A549 (cell line): ENCODE measurements around the gene MCTS1. TPM values are rescaled to one million over a fixed set of nuclear protein-coding genes. Genes with fewer than 3 reads are reported as not detected.

Experiments
- ATAC-seq, 2 experiments: fragments of 200-7000 bp in 1 of 2; fragments of >200 bp in 1 of 2; cut with Nextera tagmentation in 1 of 2; cut with Tn5 transposase in 1 of 2; 3 replicates each; pipeline versions ENCODE4 v1.8.0 to v1.9.1; 2018 to 2020; ENCODE audit warnings: mild to moderate bottlenecking in 1 of 2, moderate library complexity in 1 of 2
- CTCF ChIA-PET: fragments of 300-600 bp; sonication (Branson Sonifier 250); formaldehyde crosslinking; extraction: SDS; loops from one replicate; lab custom pipeline; 2021; ENCODE audit warnings: antibody characterized with exemption, inconsistent platforms; lab: Yijun Ruan, JAX
- POLR2A ChIA-PET: fragments of 350-600 bp; formaldehyde crosslinking; extraction: SDS; loops from one replicate; lab custom pipeline; 2021; ENCODE audit warnings: antibody characterized with exemption, inconsistent platforms; lab: Yijun Ruan, JAX
- DNase-seq, 2 experiments: peaks; one replicate each; pipeline versions ENCODE4 v3.0.0 to v3.0.0-alpha.2; 2011 to 2016; ENCODE audit warnings: low read depth in 1 of 2, low spot score in 1 of 2
- FAIRE-seq: peaks from 2 replicates; lab custom pipeline; 2011; peaks lifted over from hg19 to GRCh38; lab: Jason Lieb, UNC
- H3K27ac ChIP-seq, 2 experiments: fragments of >200 bp; sonication (Bioruptor Twin); formaldehyde crosslinking; 3 replicates each; pipeline ENCODE4 v1.5.1; 2016 to 2017
- H3K4me1 ChIP-seq: fragments of >200 bp; sonication (Bioruptor Twin); formaldehyde crosslinking; 3 replicates; pipeline ENCODE4 v1.6.1; 2016
- H3K4me2 ChIP-seq: fragments of >200 bp; sonication (Bioruptor Twin); formaldehyde crosslinking; 3 replicates; pipeline ENCODE4 v1.6.1; 2016
- H3K4me3 ChIP-seq: fragments of >200 bp; sonication (Bioruptor Twin); formaldehyde crosslinking; 3 replicates; pipeline ENCODE4 v1.5.1; 2016
- H3K9me3 ChIP-seq: fragments of >200 bp; sonication (Bioruptor Twin); formaldehyde crosslinking; 3 replicates; pipeline ENCODE4 v1.6.1; 2016
- BCL3 ChIP-seq: fragments of >200 bp; sonication (Bioruptor Twin); formaldehyde crosslinking; IDR thresholded peaks from 3 replicates; pipeline ENCODE4 v1.6.1; 2016
- CBX8 ChIP-seq: fragments of 200-600 bp; sonication (generic); IDR thresholded peaks from 2 replicates; pipeline ENCODE4 v1.6.1; 2016
- CHD2 ChIP-seq: fragments of 150-350 bp; IDR thresholded peaks from 2 replicates; pipeline ENCODE4 v1.6.1; 2014; ENCODE audit warnings: low read length; ENCODE audit not compliant: partially characterized antibody
- EHMT2 ChIP-seq: fragments of 200-600 bp; sonication (generic); IDR thresholded peaks from 2 replicates; pipeline ENCODE4 v1.6.1; 2016; ENCODE audit warnings: antibody characterized with exemption, low read depth, mild to moderate bottlenecking, moderate library complexity
- ELK1 ChIP-seq: fragments of 150-350 bp; IDR thresholded peaks from 2 replicates; pipeline ENCODE4 v1.6.1; 2014; ENCODE audit warnings: low read depth, mild to moderate bottlenecking, low read length
- EP300 ChIP-seq, 2 experiments: fragments of >200 bp; sonication (Bioruptor Twin); formaldehyde crosslinking; IDR thresholded peaks; 2 replicates in 1 of 2; 3 replicates in 1 of 2; pipeline ENCODE4 v1.6.1; 2016 to 2017
- FOXS1 ChIP-seq: fragments of 250-450 bp; sonication (Bioruptor Pico); IDR thresholded peaks from 2 replicates; pipeline ENCODE4 v1.5.0; 2020; ENCODE audit warnings: mild to moderate bottlenecking, moderate library complexity
- GATA3 ChIP-seq: IDR thresholded peaks from 2 replicates; pipeline ENCODE4 v1.6.1; 2012; ENCODE audit warnings: borderline replicate concordance
- HOXA7 ChIP-seq: fragments of 250-450 bp; sonication (Bioruptor Pico); IDR thresholded peaks from 2 replicates; pipeline ENCODE4 v1.5.0; 2020; ENCODE audit warnings: mild to moderate bottlenecking, moderate library complexity
- JUN ChIP-seq, 2 experiments: fragments of >200 bp; sonication (Bioruptor Twin); formaldehyde crosslinking; IDR thresholded peaks; 2 replicates in 1 of 2; 3 replicates in 1 of 2; pipeline ENCODE4 v1.6.1; 2016 to 2017
- KDM1A ChIP-seq: fragments of 200-600 bp; sonication (generic); IDR thresholded peaks from 2 replicates; pipeline ENCODE4 v1.6.1; 2016; ENCODE audit warnings: low read depth, mild to moderate bottlenecking
- KDM5A ChIP-seq: fragments of 200-600 bp; sonication (generic); IDR thresholded peaks from 2 replicates; pipeline ENCODE4 v1.6.1; 2016; ENCODE audit warnings: antibody characterized with exemption, mild to moderate bottlenecking
- MAFK ChIP-seq: fragments of 450-650 bp; IDR thresholded peaks from 2 replicates; pipeline ENCODE4 v1.6.1; 2014; ENCODE audit not compliant: partially characterized antibody
- MAZ ChIP-seq: fragments of 150-350 bp; IDR thresholded peaks from 2 replicates; pipeline ENCODE4 v1.6.1; 2014; ENCODE audit warnings: antibody characterized with exemption, low read depth, low read length, borderline replicate concordance
- NFE2L2 ChIP-seq: fragments of 150-350 bp; conservative IDR thresholded peaks from 2 replicates; pipeline ENCODE4 v1.6.1; 2014; ENCODE audit warnings: low read length
- NPAS2 ChIP-seq: fragments of 250-450 bp; sonication (Bioruptor Pico); IDR thresholded peaks from 2 replicates; pipeline ENCODE4 v1.8.0; 2022; ENCODE audit warnings: mild to moderate bottlenecking, moderate library complexity, borderline replicate concordance
- NR3C1 ChIP-seq: fragments of >200 bp; sonication (Bioruptor Twin); formaldehyde crosslinking; IDR thresholded peaks from 3 replicates; pipeline ENCODE4 v1.6.1; 2017
- PBX3 ChIP-seq: IDR thresholded peaks from 2 replicates; pipeline ENCODE4 v1.6.1; 2012
- TFCP2L1 ChIP-seq: fragments of 250-450 bp; sonication (Bioruptor Pico); IDR thresholded peaks from 2 replicates; pipeline ENCODE4 v1.5.0; 2021; ENCODE audit warnings: mild to moderate bottlenecking
- USF2 ChIP-seq: fragments of 450-650 bp; IDR thresholded peaks from 2 replicates; pipeline ENCODE4 v1.6.1; 2014; ENCODE audit warnings: antibody characterized with exemption
- ZC3H11A ChIP-seq: fragments of 450-650 bp; IDR thresholded peaks from 2 replicates; pipeline ENCODE4 v1.6.1; 2014; ENCODE audit warnings: antibody characterized with exemption, mild to moderate bottlenecking
- ZFP36 ChIP-seq: fragments of 450-650 bp; IDR thresholded peaks from 2 replicates; pipeline ENCODE4 v1.6.1; 2014; ENCODE audit warnings: borderline replicate concordance; ENCODE audit not compliant: partially characterized antibody
- ZSCAN20 ChIP-seq: fragments of 250-450 bp; sonication (Bioruptor Pico); IDR thresholded peaks from 2 replicates; pipeline ENCODE4 v1.8.0; 2022; ENCODE audit warnings: mild to moderate bottlenecking, moderate library complexity
- WGBS: methylation state at CpG from one replicate; pipeline ENCODE4 v1.1.6; 2017; ENCODE audit errors: missing lambda C conversion rate; 5-methylcytosine and 5-hydroxymethylcytosine counted together
- polyA plus RNA-seq, 4 experiments: library from polyadenylated mRNA; depleted of rRNA in 3 of 4; stranded (reverse); fragments of >200 nt; fragmentation: RNase III in 1 of 4; extraction: RNeasy Plus Mini Kit Qiagen cat#74134 plus additional on column Dnase treatment in 1 of 4; gene quantifications; 2 replicates in 3 of 4; 3 replicates in 1 of 4; pipeline ENCODE4 v1.2.3, GENCODE V29; 2011 to 2017
- TF ChIP-seq, protein P1 (sequence below): fragments of 200-600 bp; sonication (generic); IDR thresholded peaks from 2 replicates; pipeline ENCODE4 v1.6.1; 2016; ENCODE audit warnings: antibody characterized with exemption, mild to moderate bottlenecking, moderate library complexity

The MCTS1 gene
- polyA plus RNA-seq, 2 of the 4 experiments (the other 2 are of a cell fraction): 94.5 to 163 TPM

- DNase-seq (no peak), ATAC-seq (no peak), FAIRE-seq (no peak)
- ChIA-PET POLR2A (no interaction called here), CTCF (no interaction called here)
- 83% methylated on average over 1 of the region's 1 CpG for WGBS
- Histone ChIP-seq H3K27ac (no peak overlapping the region), H3K4me2 (no peak overlapping the region), H3K4me1 (peaks cover 14% of the 10 kb centered on the region), H3K9me3 (no peaks in the 10 kb centered on the region), H3K4me3 (no peak overlapping the region)
- TF ChIP-seq HOXA7 (no peak), NR3C1 (no peak), ZSCAN20 (no peak), JUN (IDR thresholded peaks at IDR 0.05) (no peak)
- TF ChIP-seq, protein P1, sequence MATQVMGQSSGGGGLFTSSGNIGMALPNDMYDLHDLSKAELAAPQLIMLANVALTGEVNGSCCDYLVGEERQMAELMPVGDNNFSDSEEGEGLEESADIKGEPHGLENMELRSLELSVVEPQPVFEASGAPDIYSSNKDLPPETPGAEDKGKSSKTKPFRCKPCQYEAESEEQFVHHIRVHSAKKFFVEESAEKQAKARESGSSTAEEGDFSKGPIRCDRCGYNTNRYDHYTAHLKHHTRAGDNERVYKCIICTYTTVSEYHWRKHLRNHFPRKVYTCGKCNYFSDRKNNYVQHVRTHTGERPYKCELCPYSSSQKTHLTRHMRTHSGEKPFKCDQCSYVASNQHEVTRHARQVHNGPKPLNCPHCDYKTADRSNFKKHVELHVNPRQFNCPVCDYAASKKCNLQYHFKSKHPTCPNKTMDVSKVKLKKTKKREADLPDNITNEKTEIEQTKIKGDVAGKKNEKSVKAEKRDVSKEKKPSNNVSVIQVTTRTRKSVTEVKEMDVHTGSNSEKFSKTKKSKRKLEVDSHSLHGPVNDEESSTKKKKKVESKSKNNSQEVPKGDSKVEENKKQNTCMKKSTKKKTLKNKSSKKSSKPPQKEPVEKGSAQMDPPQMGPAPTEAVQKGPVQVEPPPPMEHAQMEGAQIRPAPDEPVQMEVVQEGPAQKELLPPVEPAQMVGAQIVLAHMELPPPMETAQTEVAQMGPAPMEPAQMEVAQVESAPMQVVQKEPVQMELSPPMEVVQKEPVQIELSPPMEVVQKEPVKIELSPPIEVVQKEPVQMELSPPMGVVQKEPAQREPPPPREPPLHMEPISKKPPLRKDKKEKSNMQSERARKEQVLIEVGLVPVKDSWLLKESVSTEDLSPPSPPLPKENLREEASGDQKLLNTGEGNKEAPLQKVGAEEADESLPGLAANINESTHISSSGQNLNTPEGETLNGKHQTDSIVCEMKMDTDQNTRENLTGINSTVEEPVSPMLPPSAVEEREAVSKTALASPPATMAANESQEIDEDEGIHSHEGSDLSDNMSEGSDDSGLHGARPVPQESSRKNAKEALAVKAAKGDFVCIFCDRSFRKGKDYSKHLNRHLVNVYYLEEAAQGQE: no peak
Measured at GRCh38 chrX:120564925-120565324, 39.0 kb upstream of the MCTS1 start.

DNA sequence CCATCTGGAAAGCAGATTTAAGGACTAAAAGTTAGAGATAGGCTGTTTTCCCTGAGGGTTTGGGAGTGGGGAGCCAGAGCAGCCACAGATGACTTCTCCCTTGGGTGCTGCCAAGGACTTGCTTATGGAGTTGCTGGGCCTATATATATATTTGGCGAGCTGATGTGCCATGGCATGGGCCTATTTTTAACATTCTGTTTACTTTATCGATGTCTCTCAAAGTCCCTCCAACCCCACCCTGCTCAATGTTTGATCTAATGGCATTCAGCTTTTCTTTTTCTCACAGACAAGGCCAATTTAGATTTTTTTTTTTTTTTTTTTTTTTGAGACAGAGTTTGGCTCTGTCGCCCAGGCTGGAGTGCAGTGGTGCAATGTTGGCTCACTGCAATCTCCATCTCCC, 37.1 kb upstream of the MCTS1 start:
- DNase-seq: no peak
- no peaks in the 10 kb centered on the region for H3K9me3 ChIP-seq
- H3K4me2 ChIP-seq: no peak overlapping the region
- POLR2A ChIA-PET: no interaction called here
- CTCF ChIA-PET: no interaction called here
- FAIRE-seq: no peak
- WGBS: 96% methylated on average over 3 of the region's 3 CpGs
- TF ChIP-seq KDM5A (no peak), TFCP2L1 (CRISPR knock-in tag) (no peak), CHD2 (no peak), MAZ (no peak), ELK1 (no peak), ZC3H11A (no peak), NFE2L2 (no peak)
- peaks cover 14% of the 10 kb centered on the region for H3K4me1 ChIP-seq
- no peak for ATAC-seq
- H3K4me3 ChIP-seq: no peak overlapping the region
- H3K27ac ChIP-seq: no peak overlapping the region

DNA sequence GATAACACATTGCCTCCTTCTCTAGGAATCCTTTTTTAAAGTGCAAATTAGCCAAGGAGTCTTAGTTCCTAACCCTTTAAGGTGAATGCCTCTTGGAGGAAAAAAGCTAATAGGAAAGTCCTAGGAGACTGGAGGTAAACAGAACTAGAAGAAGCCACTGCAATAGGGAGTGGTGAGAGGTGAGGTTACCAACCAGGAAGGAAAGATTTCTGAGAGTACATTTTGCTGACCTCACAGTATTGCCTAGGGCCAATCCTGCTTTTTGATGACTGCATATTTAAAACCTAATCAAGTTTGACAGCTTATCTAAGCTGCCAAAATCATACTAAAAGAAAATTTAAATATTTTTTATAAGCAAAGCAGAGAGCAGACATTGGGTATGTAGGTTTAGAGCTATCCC, 35.9 kb upstream of the MCTS1 start:
- Histone ChIP-seq H3K4me1 (peaks cover 7% of the 10 kb centered on the region), H3K27ac (no peak overlapping the region), H3K4me3 (no peak overlapping the region), H3K4me2 (no peak overlapping the region), H3K9me3 (no peaks in the 10 kb centered on the region)
- ChIA-PET POLR2A (no interaction called here), CTCF (no interaction called here)
- FAIRE-seq (no peak), DNase-seq (no peak), ATAC-seq (no peak)
- no peak for TF ChIP-seq GATA3
- TF ChIP-seq MAFK: peak; percentile 78

DNA sequence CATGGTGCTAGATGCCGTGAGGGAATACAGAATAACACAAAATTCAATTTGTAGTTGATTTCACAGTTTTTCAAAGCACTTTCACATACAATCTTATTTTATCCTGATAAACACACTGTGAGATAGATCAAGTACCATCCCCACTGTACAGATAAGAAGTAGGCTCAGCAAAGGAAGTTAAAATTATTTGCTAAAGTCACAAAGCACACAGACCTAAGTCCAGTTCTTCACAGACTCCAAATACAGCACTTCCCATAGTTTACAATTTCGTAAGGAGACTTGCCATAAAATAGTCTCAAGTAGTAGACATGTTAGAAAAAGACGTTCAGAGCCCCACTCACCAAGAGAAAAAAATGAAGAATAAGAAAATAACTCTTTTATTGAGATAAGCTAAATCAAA, 35.3 kb upstream of the MCTS1 start:
- ChIA-PET CTCF (no interaction called here), POLR2A (no interaction called here)
- Histone ChIP-seq H3K4me2 (no peak overlapping the region), H3K4me3 (no peak overlapping the region), H3K9me3 (no peaks in the 10 kb centered on the region), H3K27ac (no peak overlapping the region), H3K4me1 (peaks cover 5% of the 10 kb centered on the region)
- FAIRE-seq (no peak), DNase-seq (no peak), ATAC-seq (no peak)
- WGBS: 44% methylated on average over 3 of the region's 3 CpGs
- TF ChIP-seq EHMT2 (no peak), CBX8 (no peak), KDM1A (no peak), MAZ (no peak), BCL3 (no peak), PBX3 (no peak), EP300 (IDR thresholded peaks at IDR 0.05) (no peak), USF2 (no peak), MAFK (no peak), NPAS2 (CRISPR knock-in tag) (no peak), FOXS1 (CRISPR knock-in tag) (no peak), TFCP2L1 (CRISPR knock-in tag) (no peak), ZFP36 (no peak)
